SK-N-SH (cell line): ENCODE results near the gene EFHC1. TPM values are rescaled to one million over a fixed set of nuclear protein-coding genes. Genes with fewer than 3 reads are reported as not detected.

Experiments used
- CTCF ChIA-PET: fragments of 300-600, 350-600 bp; formaldehyde crosslinking; extraction: SDS; loops from one replicate; lab custom pipeline; 2021; lab: Yijun Ruan, JAX
- POLR2A ChIA-PET: fragments of 350-600 bp; sonication (Branson Sonifier 250); formaldehyde crosslinking; extraction: SDS; loops from one replicate; lab custom pipeline; 2020; ENCODE audit warnings: antibody characterized with exemption, inconsistent platforms; lab: Yijun Ruan, JAX
- DNase-seq: peaks from one replicate; pipeline ENCODE4 v3.0.0; 2012
- H2AFZ ChIP-seq: fragments of 200-600 bp; sonication (generic); 2 replicates; pipeline ENCODE4 v1.8.1; 2016; ENCODE audit warnings: antibody characterized with exemption, mild to moderate bottlenecking, low read depth
- H3F3A ChIP-seq: fragments of 200-600 bp; sonication (generic); replicated peaks from 2 replicates; pipeline ENCODE3; 2016; ENCODE audit warnings: antibody characterized with exemption, mild to moderate bottlenecking; ENCODE audit not compliant: insufficient read depth
- H3K27ac ChIP-seq, 2 experiments: fragments of 200-500 bp in 1 of 2; fragments of 200-600 bp in 1 of 2; sonication (Bioruptor generic) in 1 of 2; sonication (generic), shearing (Covaris generic) in 1 of 2; 2 replicates each; pipeline versions ENCODE4 v1.5.1 to v1.6.1; 2014 to 2016; ENCODE audit warnings: low read depth in 2 of 2, inconsistent platforms in 1 of 2, low read length in 1 of 2, mild to moderate bottlenecking in 1 of 2, mixed read lengths in 1 of 2
- H3K27me3 ChIP-seq: fragments of 200-600 bp; sonication (generic), shearing (Covaris generic); 2 replicates; pipeline ENCODE4 v1.6.1; 2016; ENCODE audit warnings: mixed run types; ENCODE audit not compliant: insufficient read depth
- H3K36me3 ChIP-seq, 2 experiments: fragments of 200-500 bp in 1 of 2; fragments of 200-600 bp in 1 of 2; sonication (Bioruptor generic) in 1 of 2; sonication (generic) in 1 of 2; replicated peaks in 1 of 2; 2 replicates each; pipeline versions ENCODE3 to v1.5.1; 2014 to 2016; ENCODE audit warnings: low read length in 1 of 2, mild to moderate bottlenecking in 1 of 2; ENCODE audit not compliant: insufficient read depth in 2 of 2, control insufficient read depth in 1 of 2
- H3K4me1 ChIP-seq, 2 experiments: fragments of 200-500 bp in 1 of 2; fragments of 200-600 bp in 1 of 2; sonication (Bioruptor generic) in 1 of 2; sonication (generic), shearing (Covaris generic) in 1 of 2; 2 replicates each; pipeline versions ENCODE4 v1.5.1 to v1.6.1; 2014 to 2016; ENCODE audit warnings: low read depth in 1 of 2, low read length in 1 of 2, mixed run types in 1 of 2; ENCODE audit not compliant: insufficient read depth in 2 of 2, control insufficient read depth in 1 of 2
- H3K4me2 ChIP-seq: fragments of 200-600 bp; sonication (generic), shearing (Covaris generic); 2 replicates; pipeline ENCODE4 v1.6.1; 2017; ENCODE audit warnings: mixed run types
- H3K4me3 ChIP-seq, 2 experiments: fragments of 200-500 bp in 1 of 2; fragments of 200-600 bp in 1 of 2; sonication (Bioruptor generic) in 1 of 2; sonication (generic), shearing (Covaris generic) in 1 of 2; 2 replicates each; pipeline versions ENCODE4 v1.5.1 to v1.8.1; 2014 to 2016; ENCODE audit warnings: low read depth in 2 of 2, inconsistent platforms in 1 of 2, low read length in 1 of 2, mild to moderate bottlenecking in 1 of 2, mixed read lengths in 1 of 2, moderate library complexity in 1 of 2
- H3K79me2 ChIP-seq: fragments of 200-600 bp; sonication (generic); 2 replicates; pipeline ENCODE4 v1.8.1; 2017; ENCODE audit warnings: mild to moderate bottlenecking; ENCODE audit not compliant: insufficient read depth
- H3K9ac ChIP-seq: fragments of 200-600 bp; sonication (generic); 2 replicates; pipeline ENCODE4 v1.6.1; 2017; ENCODE audit warnings: mixed run types
- H3K9me2 ChIP-seq: fragments of 200-600 bp; sonication (generic); 2 replicates; pipeline ENCODE4 v1.6.1; 2017; ENCODE audit warnings: mixed run types
- H3K9me3 ChIP-seq: fragments of 200-600 bp; sonication (generic); 2 replicates; pipeline ENCODE4 v1.6.1; 2017; ENCODE audit warnings: mixed run types, mild to moderate bottlenecking, moderate library complexity
- H4K20me1 ChIP-seq: fragments of 200-600 bp; sonication (generic); 2 replicates; pipeline ENCODE4 v1.6.1; 2017; ENCODE audit warnings: mild to moderate bottlenecking, mixed run types; ENCODE audit not compliant: insufficient read depth
- CHD2 ChIP-seq: fragments of 150-350 bp; IDR thresholded peaks from 2 replicates; pipeline ENCODE4 v1.6.1; 2018; ENCODE audit warnings: low read length; ENCODE audit not compliant: partially characterized antibody
- ELF1 ChIP-seq: IDR thresholded peaks from 2 replicates; pipeline ENCODE4 v1.4.0; 2012
- FOXM1 ChIP-seq: IDR thresholded peaks from 2 replicates; pipeline ENCODE4 v1.4.0; 2012; ENCODE audit warnings: low read depth, mild to moderate bottlenecking
- GATA2 ChIP-seq: sonication (generic); formaldehyde crosslinking; IDR thresholded peaks from 2 replicates; pipeline ENCODE4 v1.5.0; 2020; ENCODE audit warnings: mild to moderate bottlenecking, missing genetic modification reagents
- JUND ChIP-seq: IDR thresholded peaks from 2 replicates; pipeline ENCODE4 v1.4.0; 2012
- MAX ChIP-seq: IDR thresholded peaks from 2 replicates; pipeline ENCODE4 v1.4.0; 2012; ENCODE audit warnings: low read depth
- RCOR1 ChIP-seq: fragments of 150-350 bp; IDR thresholded peaks from 2 replicates; pipeline ENCODE4 v1.6.1; 2017; ENCODE audit warnings: antibody characterized with exemption, low read length
- REST ChIP-seq: IDR thresholded peaks from 2 replicates; pipeline ENCODE4 v1.6.1; 2012; ENCODE audit warnings: mild to moderate bottlenecking, low read depth, low read length, moderate library complexity
- RXRA ChIP-seq: IDR thresholded peaks from 2 replicates; pipeline ENCODE4 v1.4.0; 2012; ENCODE audit warnings: low read depth, mild to moderate bottlenecking, borderline replicate concordance
- SIN3A ChIP-seq: IDR thresholded peaks from 2 replicates; pipeline ENCODE4 v1.6.1; 2012; ENCODE audit warnings: low read depth, mild to moderate bottlenecking, low read length, moderate library complexity, borderline replicate concordance
- TAF1 ChIP-seq: IDR thresholded peaks from 2 replicates; pipeline ENCODE4 v1.6.1; 2012; ENCODE audit warnings: low read depth, mild to moderate bottlenecking, low read length, moderate library complexity, borderline replicate concordance
- TCF12 ChIP-seq: IDR thresholded peaks from 2 replicates; pipeline ENCODE4 v1.4.0; 2012
- USF1 ChIP-seq: IDR thresholded peaks from 2 replicates; pipeline ENCODE4 v1.4.0; 2012; ENCODE audit warnings: low read depth, borderline replicate concordance
- YY1 ChIP-seq: IDR thresholded peaks from 2 replicates; pipeline ENCODE4 v1.4.0; 2012; ENCODE audit warnings: low read depth, mild to moderate bottlenecking
- WGBS: methylation state at CpG from one replicate; pipeline ENCODE4 v1.1.6; 2017; ENCODE audit warnings: low lambda C conversion rate; 5-methylcytosine and 5-hydroxymethylcytosine counted together
- polyA plus RNA-seq, 3 experiments: library from polyadenylated mRNA; depleted of rRNA; stranded (reverse); fragments of >200 nt; gene quantifications; 2 replicates each; pipeline ENCODE4 v1.2.3, GENCODE V29; 2012
- TF ChIP-seq, protein P1 (sequence below): fragments of 200-600 bp; sonication (generic); IDR thresholded peaks from 2 replicates; pipeline ENCODE4 v1.6.1; 2017; ENCODE audit warnings: antibody characterized with exemption, mild to moderate bottlenecking, moderate library complexity

EFHC1 gene
- polyA plus RNA-seq, 1 of the 3 experiments (the other 2 are of a cell fraction): 39.4 TPM

- H3K79me2 ChIP-seq: peaks cover 100% of the 10 kb centered on the region
- TF ChIP-seq JUND (no peak), MAX (no peak), FOXM1 (no peak), YY1 (no peak), SIN3A (no peak), GATA2 (CRISPR knock-in tag) (no peak), REST (no peak), TAF1 (no peak), RCOR1 (no peak), ELF1 (no peak), TCF12 (no peak), CHD2 (no peak), RXRA (no peak), USF1 (no peak)
- TF ChIP-seq, protein P1, sequence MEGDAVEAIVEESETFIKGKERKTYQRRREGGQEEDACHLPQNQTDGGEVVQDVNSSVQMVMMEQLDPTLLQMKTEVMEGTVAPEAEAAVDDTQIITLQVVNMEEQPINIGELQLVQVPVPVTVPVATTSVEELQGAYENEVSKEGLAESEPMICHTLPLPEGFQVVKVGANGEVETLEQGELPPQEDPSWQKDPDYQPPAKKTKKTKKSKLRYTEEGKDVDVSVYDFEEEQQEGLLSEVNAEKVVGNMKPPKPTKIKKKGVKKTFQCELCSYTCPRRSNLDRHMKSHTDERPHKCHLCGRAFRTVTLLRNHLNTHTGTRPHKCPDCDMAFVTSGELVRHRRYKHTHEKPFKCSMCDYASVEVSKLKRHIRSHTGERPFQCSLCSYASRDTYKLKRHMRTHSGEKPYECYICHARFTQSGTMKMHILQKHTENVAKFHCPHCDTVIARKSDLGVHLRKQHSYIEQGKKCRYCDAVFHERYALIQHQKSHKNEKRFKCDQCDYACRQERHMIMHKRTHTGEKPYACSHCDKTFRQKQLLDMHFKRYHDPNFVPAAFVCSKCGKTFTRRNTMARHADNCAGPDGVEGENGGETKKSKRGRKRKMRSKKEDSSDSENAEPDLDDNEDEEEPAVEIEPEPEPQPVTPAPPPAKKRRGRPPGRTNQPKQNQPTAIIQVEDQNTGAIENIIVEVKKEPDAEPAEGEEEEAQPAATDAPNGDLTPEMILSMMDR: no peak
- no peak overlapping the region for H3K4me2 ChIP-seq
- POLR2A ChIA-PET: no interaction called here
- H3K27me3 ChIP-seq: no peaks in the 10 kb centered on the region
- H3K4me1 ChIP-seq: peaks cover 10 to 22% of the 10 kb centered on the region in 2 experiments
- CTCF ChIA-PET: interaction anchor here (3.9 to 4.0 kb wide), 2 partner anchors 11 to 13 kb away, joined by 15 to 21 read pairs; partner anchors contain the start of gene TRAM2
- H3K4me3 ChIP-seq: no peak overlapping the region
- H3F3A ChIP-seq: peaks cover 9% of the 10 kb centered on the region
- no peak overlapping the region for H3K9ac ChIP-seq
- H4K20me1 ChIP-seq: peaks cover 76% of the 10 kb centered on the region
- peaks cover 0 to 6% of the 10 kb centered on the region in 2 experiments for H3K36me3 ChIP-seq
- no peak overlapping the region for H3K27ac ChIP-seq
- DNase-seq: no peak
- 97% methylated on average over 3 of the region's 3 CpGs for WGBS
- H2AFZ ChIP-seq: no peak overlapping the region
- no peaks in the 10 kb centered on the region for H3K9me2 ChIP-seq
- H3K9me3 ChIP-seq: no peaks in the 10 kb centered on the region
Observed at GRCh38 chr6:52564856-52565255, 144.7 kb downstream of the EFHC1 start.
